IgD-negative memory B cell (primary cell): ENCODE measurements around the gene MTHFD1L. TPM values are rescaled to one million over a fixed set of nuclear protein-coding genes. Genes with fewer than 3 reads are reported as not detected.
A peak's percentile ranks its signal among the peaks of the same experiment; 100 is the strongest.

Experiments
- H3K27ac Mint-ChIP-seq, 3 donors: one replicate each; pipeline ENCODE4 v1.8.0; 2020 to 2022; ENCODE audit warnings: mild to moderate bottlenecking in 3 of 3, mixed read lengths in 3 of 3, moderate library complexity in 1 of 3
- H3K27me3 Mint-ChIP-seq: one replicate; pipeline ENCODE4 v1.8.0; 2021; ENCODE audit warnings: mixed read lengths
- H3K36me3 Mint-ChIP-seq: one replicate; pipeline ENCODE4 v1.8.0; 2020; ENCODE audit warnings: mild to moderate bottlenecking, mixed read lengths
- H3K4me1 Mint-ChIP-seq, 3 donors: one replicate each; pipeline ENCODE4 v1.8.0; 2020 to 2022; ENCODE audit warnings: mixed read lengths in 3 of 3, mild to moderate bottlenecking in 1 of 3
- H3K4me3 Mint-ChIP-seq, 4 donors: one replicate each; pipeline ENCODE4 v1.8.0; 2020 to 2022; ENCODE audit warnings: mild to moderate bottlenecking in 4 of 4, mixed read lengths in 4 of 4, moderate library complexity in 3 of 4
- H3K9me3 Mint-ChIP-seq, 3 donors: one replicate each; pipeline ENCODE4 v1.8.0; 2020 to 2021; ENCODE audit warnings: mixed read lengths in 3 of 3, mild to moderate bottlenecking in 1 of 3
- polyA plus RNA-seq: library from polyadenylated mRNA; unstranded; fragments of 300-500 nt; fragmentation: Illumina TruSeq; gene quantifications from one replicate; pipeline ENCODE4 v1.2.3, GENCODE V29; 2021

Gene MTHFD1L
- polyA plus RNA-seq, 1 donor from 2014 or later = 1.9 TPM

DNA sequence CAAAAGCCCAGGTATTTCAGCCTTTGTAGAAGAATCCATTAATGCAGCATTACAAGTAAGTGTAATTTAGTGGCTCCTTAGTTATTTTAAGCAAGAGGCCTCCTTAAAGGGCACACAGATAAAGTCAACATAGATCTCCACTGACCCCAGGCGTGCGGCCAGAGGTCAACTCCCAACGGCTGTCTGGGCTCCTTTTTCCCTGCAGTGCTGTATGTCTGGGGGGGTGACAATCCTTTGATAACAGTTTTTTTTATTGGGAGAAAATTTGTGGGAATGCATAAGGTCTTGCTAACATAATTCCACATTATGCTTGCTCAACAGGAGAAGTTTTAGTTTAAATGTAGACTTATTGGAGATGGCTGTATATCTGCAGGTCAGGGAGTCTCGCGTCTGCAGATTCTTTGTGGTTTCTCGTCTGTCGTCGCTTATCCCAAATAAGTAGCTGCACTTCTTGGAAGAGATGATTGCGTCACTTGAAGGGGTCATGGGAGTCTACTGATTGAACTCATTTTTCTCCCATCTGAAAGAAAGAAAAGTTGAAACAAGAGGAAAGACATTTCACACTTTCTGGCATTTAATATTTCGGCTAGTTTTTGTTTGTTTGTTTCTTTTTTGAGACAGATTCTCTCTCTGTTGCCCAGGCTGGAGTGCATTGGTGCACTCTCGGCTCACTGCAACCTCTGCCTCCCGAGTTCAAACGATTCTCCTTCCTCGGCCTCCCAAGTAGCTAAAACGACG lies 222.5 kb downstream of the MTHFD1L start:
- no peaks in the 10 kb centered on the region for H3K4me1 Mint-ChIP-seq
- H3K27ac Mint-ChIP-seq = no peak overlapping the region
- H3K9me3 Mint-ChIP-seq = peaks cover 0 to 2% (median 0%) of the 10 kb centered on the region in 3 donors
- H3K36me3 Mint-ChIP-seq = no peaks in the 10 kb centered on the region
- no peak overlapping the region for H3K4me3 Mint-ChIP-seq
- H3K27me3 Mint-ChIP-seq = no peaks in the 10 kb centered on the region

GRCh38 chr6:151088599-151088935 lies 223.1 kb downstream of the MTHFD1L start:
- Mint-ChIP-seq H3K27me3 (no peaks in the 10 kb centered on the region), H3K36me3 (no peaks in the 10 kb centered on the region), H3K4me3 (no peak overlapping the region), H3K4me1 (no peaks in the 10 kb centered on the region), H3K9me3 (peaks cover 0 to 2% (median 0%) of the 10 kb centered on the region in 3 donors), H3K27ac (no peak overlapping the region)

DNA sequence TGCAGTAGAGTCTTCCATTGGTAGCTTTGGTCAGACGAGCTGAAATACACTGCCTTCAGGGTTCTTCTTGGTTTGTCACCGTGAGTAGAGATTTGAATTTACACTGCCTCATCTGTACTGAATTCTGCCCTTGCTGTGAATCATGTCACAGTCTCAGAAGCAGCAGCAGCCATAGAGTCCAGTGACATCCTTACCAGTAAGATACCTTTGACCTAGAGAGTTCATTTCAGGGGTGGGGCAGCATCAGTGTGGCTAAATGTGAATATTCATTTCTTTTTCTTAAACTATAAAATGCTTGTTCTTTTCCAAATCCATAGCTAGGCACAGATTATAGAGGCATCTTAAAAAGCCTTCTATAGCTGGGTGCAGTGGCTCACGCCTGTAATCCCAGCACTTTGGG lies 223.5 kb downstream of the MTHFD1L start:
- no peaks in the 10 kb centered on the region for H3K27me3 Mint-ChIP-seq
- H3K27ac Mint-ChIP-seq = no peak overlapping the region
- H3K9me3 Mint-ChIP-seq = peaks cover 0 to 2% (median 0%) of the 10 kb centered on the region in 3 donors
- no peaks in the 10 kb centered on the region for H3K4me1 Mint-ChIP-seq
- H3K36me3 Mint-ChIP-seq = peaks cover 2% of the 10 kb centered on the region
- H3K4me3 Mint-ChIP-seq = no peak overlapping the region

GRCh38 chr6:151089978-151090377 lies 224.5 kb downstream of the MTHFD1L start:
- Mint-ChIP-seq H3K27me3 (no peaks in the 10 kb centered on the region), H3K36me3 (peaks cover 4% of the 10 kb centered on the region)

DNA sequence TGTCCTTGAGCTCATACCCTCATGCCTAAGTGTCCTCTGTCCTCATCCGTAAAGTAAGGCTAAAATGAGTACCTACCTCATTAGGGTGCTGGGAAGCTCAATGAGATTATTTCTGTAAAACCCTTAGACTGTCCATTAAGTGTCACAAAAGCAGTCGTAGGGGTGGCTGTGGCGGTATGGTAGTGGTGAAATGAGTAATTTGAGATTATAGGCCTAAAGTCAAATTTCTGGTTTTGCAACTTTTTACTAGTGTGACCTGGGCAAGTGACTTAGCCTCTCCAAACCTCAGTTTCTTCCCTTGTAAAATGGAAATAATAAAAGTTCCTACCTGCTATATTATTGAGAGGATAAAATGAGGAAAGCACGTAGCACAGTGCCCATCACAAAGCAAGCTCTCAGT lies 226.1 kb downstream of the MTHFD1L start:
- Mint-ChIP-seq H3K27ac (no peak overlapping the region), H3K27me3 (no peaks in the 10 kb centered on the region), H3K4me1 (no peaks in the 10 kb centered on the region), H3K9me3 (peaks cover 0 to 2% (median 0%) of the 10 kb centered on the region in 3 donors), H3K4me3 (no peak overlapping the region), H3K36me3 (peaks cover 6% of the 10 kb centered on the region)

More at GRCh38 chr6:151089978-151090377, 224.5 kb downstream of the MTHFD1L start:
- Mint-ChIP-seq H3K27ac (peak overlapping the region in 1 of 3 donors; percentile 35), H3K4me1 (no peaks in the 10 kb centered on the region), H3K9me3 (peaks cover 0 to 2% (median 0%) of the 10 kb centered on the region in 3 donors), H3K4me3 (no peak overlapping the region)

- Mint-ChIP-seq H3K4me3 (no peak overlapping the region), H3K9me3 (peaks cover 0 to 2% (median 0%) of the 10 kb centered on the region in 3 donors), H3K27ac (no peak overlapping the region), H3K36me3 (peaks cover 8% of the 10 kb centered on the region), H3K27me3 (no peaks in the 10 kb centered on the region), H3K4me1 (no peaks in the 10 kb centered on the region)
Observed at GRCh38 chr6:151092591-151092990, 227.1 kb downstream of the MTHFD1L start.

DNA sequence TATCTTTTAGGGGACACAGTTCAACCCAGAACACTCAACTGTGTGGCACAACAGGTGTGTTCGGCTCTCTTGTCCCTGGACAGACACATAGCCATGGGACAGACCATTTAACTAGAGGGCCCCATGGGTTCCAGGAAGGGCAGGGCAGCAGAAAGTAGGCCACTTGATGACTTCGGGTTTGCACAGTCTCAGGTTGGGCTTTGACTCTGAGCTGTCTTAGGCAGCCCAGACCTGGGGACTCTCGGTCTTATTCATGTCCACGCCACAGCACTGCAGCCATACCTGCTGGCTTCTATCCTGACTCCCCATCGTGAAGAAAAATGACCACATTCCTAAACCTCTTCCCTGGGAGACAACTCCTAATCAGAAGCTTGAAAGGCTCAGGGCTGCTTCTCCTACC lies 228.2 kb downstream of the MTHFD1L start:
- peaks cover 0 to 2% (median 0%) of the 10 kb centered on the region in 3 donors for H3K9me3 Mint-ChIP-seq
- H3K4me1 Mint-ChIP-seq = no peaks in the 10 kb centered on the region
- H3K27me3 Mint-ChIP-seq = no peaks in the 10 kb centered on the region
- no peak overlapping the region for H3K4me3 Mint-ChIP-seq
- no peak overlapping the region for H3K27ac Mint-ChIP-seq
- H3K36me3 Mint-ChIP-seq = peaks cover 8% of the 10 kb centered on the region

DNA sequence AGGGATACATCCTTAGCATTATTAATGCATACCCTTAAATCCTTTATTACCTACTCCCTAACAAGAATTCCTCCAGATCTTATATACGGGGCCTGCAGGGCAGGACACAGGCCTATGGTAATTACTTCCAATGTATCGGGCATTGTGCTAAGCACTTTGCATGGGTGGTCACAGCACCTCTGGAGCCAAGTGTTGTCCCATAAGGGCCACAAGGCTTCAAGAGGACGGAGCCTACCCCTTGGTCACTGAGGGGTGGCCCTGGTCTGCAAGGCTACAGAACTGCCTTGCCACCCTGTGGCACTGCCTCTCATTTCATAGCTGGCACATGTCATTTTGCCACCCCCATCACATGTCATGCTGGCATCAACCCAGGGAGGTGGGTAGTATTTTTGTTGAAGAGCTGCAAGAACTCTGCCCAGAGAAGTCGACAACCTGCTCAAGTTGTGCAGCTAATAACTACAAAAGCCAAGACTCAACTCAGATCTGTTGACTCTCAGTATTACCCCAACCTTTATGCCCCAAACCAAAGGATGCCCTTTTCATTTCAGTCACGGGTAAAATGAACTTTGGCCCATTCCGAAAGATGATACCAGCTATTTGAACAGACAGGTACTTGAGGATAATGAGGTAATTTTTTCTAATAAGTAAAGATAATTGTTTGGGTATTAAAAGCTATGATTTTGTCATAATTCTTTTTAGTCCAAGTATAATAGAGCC lies 230.2 kb downstream of the MTHFD1L start:
- Mint-ChIP-seq H3K27ac (no peak overlapping the region), H3K9me3 (peaks cover 0 to 3% (median 2%) of the 10 kb centered on the region in 3 donors), H3K4me3 (no peak overlapping the region), H3K36me3 (peaks cover 9% of the 10 kb centered on the region), H3K27me3 (no peaks in the 10 kb centered on the region), H3K4me1 (no peaks in the 10 kb centered on the region)

- no peaks in the 10 kb centered on the region for H3K27me3 Mint-ChIP-seq
- H3K36me3 Mint-ChIP-seq = peaks cover 9% of the 10 kb centered on the region
- H3K27ac Mint-ChIP-seq = no peak overlapping the region
- H3K9me3 Mint-ChIP-seq = peaks cover 0 to 3% (median 0%) of the 10 kb centered on the region in 3 donors
- no peaks in the 10 kb centered on the region for H3K4me1 Mint-ChIP-seq
- no peak overlapping the region for H3K4me3 Mint-ChIP-seq
Observed at GRCh38 chr6:151096255-151096612, 230.7 kb downstream of the MTHFD1L start.

- H3K36me3 Mint-ChIP-seq = peaks cover 9% of the 10 kb centered on the region
- no peaks in the 10 kb centered on the region for H3K4me1 Mint-ChIP-seq
- no peaks in the 10 kb centered on the region for H3K27me3 Mint-ChIP-seq
- no peak overlapping the region for H3K27ac Mint-ChIP-seq
- H3K9me3 Mint-ChIP-seq = peaks cover 0 to 3% (median 0%) of the 10 kb centered on the region in 3 donors
- H3K4me3 Mint-ChIP-seq = no peak overlapping the region
Observed at GRCh38 chr6:151096691-151097606, 231.4 kb downstream of the MTHFD1L start.

- Mint-ChIP-seq H3K36me3 (peaks cover 9% of the 10 kb centered on the region), H3K4me3 (no peak overlapping the region), H3K27ac (no peak overlapping the region), H3K27me3 (no peaks in the 10 kb centered on the region), H3K4me1 (no peaks in the 10 kb centered on the region), H3K9me3 (peaks cover 0 to 3% (median 0%) of the 10 kb centered on the region in 3 donors)
Observed at GRCh38 chr6:151098166-151098565, 232.7 kb downstream of the MTHFD1L start.

DNA sequence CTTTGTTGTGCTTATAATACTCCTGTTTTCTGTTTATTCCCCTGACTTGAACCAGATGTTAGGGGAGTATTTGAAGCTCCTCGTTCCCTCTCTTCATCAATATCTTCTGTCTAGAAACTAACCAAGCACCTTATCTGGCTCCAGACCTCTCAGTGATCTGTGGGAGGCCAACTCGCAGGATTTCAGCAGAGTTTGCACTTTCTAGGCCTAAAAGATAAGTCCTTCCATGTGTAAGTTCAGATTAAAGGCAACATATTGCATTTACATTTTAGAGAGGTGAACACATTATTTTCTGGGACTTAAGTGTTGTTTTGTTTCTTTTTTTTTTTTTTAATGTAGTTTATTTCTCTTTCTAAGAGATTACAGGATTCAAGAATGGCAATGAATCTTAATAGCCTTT lies 234.8 kb downstream of the MTHFD1L start:
- H3K27me3 Mint-ChIP-seq = no peaks in the 10 kb centered on the region
- H3K4me1 Mint-ChIP-seq = peaks cover 0 to 2% (median 0%) of the 10 kb centered on the region in 3 donors
- peaks cover 0 to 3% (median 0%) of the 10 kb centered on the region in 3 donors for H3K9me3 Mint-ChIP-seq
- H3K27ac Mint-ChIP-seq = no peak overlapping the region
- H3K36me3 Mint-ChIP-seq = peaks cover 5% of the 10 kb centered on the region
- no peak overlapping the region for H3K4me3 Mint-ChIP-seq

DNA sequence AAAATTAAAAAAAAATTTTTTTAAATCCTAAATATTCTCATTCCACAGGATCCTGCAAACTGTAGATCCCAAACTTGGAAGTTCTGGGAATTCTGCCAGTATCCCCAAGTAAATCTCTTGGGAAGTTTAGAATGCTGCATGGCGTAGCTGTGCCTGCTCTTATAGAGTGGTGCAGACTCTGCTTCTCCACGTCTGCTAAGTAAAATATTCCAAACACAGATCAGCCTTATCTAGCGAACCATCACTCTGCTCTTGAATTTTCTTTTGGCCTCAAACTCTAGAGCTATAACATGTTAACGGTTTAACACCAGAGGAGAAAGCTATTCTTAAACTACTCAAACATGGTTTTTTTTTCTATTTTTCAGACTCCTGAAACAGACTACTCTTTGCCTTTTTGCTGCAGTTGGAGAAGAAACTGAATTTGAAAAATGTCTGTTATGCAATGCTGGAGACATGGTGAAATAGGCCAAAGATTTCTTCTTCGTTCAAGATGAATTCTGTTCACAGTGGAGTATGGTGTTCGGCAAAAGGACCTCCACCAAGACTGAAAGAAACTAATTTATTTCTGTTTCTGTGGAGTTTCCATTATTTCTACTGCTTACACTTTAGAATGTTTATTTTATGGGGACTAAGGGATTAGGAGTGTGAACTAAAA lies 235.8 kb downstream of the MTHFD1L start:
- Mint-ChIP-seq H3K27ac (no peak overlapping the region), H3K4me3 (no peak overlapping the region), H3K36me3 (peaks cover 3% of the 10 kb centered on the region), H3K27me3 (no peaks in the 10 kb centered on the region), H3K4me1 (peaks cover 0 to 2% (median 0%) of the 10 kb centered on the region in 3 donors), H3K9me3 (peaks cover 0 to 3% (median 0%) of the 10 kb centered on the region in 3 donors)

GRCh38 chr6:151101816-151102694 lies 236.6 kb downstream of the MTHFD1L start:
- peaks cover 3% of the 10 kb centered on the region for H3K36me3 Mint-ChIP-seq
- H3K27me3 Mint-ChIP-seq = no peaks in the 10 kb centered on the region
- peaks cover 0 to 3% (median 0%) of the 10 kb centered on the region in 3 donors for H3K4me1 Mint-ChIP-seq
- H3K27ac Mint-ChIP-seq = no peak overlapping the region
- H3K9me3 Mint-ChIP-seq = peaks cover 0 to 3% (median 0%) of the 10 kb centered on the region in 3 donors
- no peak overlapping the region for H3K4me3 Mint-ChIP-seq
